Psoas muscle (tissue), 8 donors: ENCODE results near the gene PBX1. TPM values are rescaled to one million over a fixed set of nuclear protein-coding genes. Genes with fewer than 3 reads are reported as not detected.

ENCODE experiments used
- ATAC-seq, 4 donors: fragments of 200-7000 bp; cut with Tn5 transposase; one replicate each; pipeline ENCODE4 v1.9.1; 2020; ENCODE audit warnings: moderate library complexity in 3 of 4, mild to moderate bottlenecking in 2 of 4
- DNase-seq, 2 donors: peaks; one replicate each; pipeline ENCODE4 v3.0.0-alpha.2; 2020
- H3K27ac ChIP-seq: fragments of 200-600 bp; one replicate; pipeline ENCODE4 v1.8.0; 2022
- H3K27me3 ChIP-seq, 3 donors: fragments of 200-600 bp in 1 of 3; one replicate each; pipeline versions ENCODE4 v1.6.1 to v1.8.0; 2013 to 2022; ENCODE audit warnings: low read length in 2 of 3, mild to moderate bottlenecking in 2 of 3, moderate library complexity in 1 of 3; ENCODE audit not compliant: insufficient read depth in 3 of 3
- H3K36me3 ChIP-seq, 2 donors: fragments of 200-600 bp in 1 of 2; one replicate each; pipeline versions ENCODE4 v1.6.1 to v1.8.0; 2013 to 2022; ENCODE audit warnings: low read depth in 1 of 2, mild to moderate bottlenecking in 1 of 2, moderate library complexity in 1 of 2; ENCODE audit not compliant: insufficient read depth in 1 of 2
- H3K4me1 ChIP-seq: fragments of 200-600 bp; one replicate; pipeline ENCODE4 v1.8.0; 2022
- H3K4me3 ChIP-seq: fragments of 200-600 bp; one replicate; pipeline ENCODE4 v1.8.0; 2022; ENCODE audit warnings: mild to moderate bottlenecking
- H3K9me3 ChIP-seq: fragments of 200-600 bp; one replicate; pipeline ENCODE4 v1.8.0; 2022
- CTCF ChIP-seq: fragments of 200-600 bp; IDR thresholded peaks from one replicate; pipeline ENCODE4 v1.8.0; 2022; ENCODE audit warnings: antibody characterized with exemption
- WGBS, 3 donors: extraction: QIAGEN DNeasy Blood & Tissue Kit; methylation state at CpG; one replicate each; pipeline versions ENCODE4 v1.1.6 to v1.1.7; 2013; 5-methylcytosine and 5-hydroxymethylcytosine counted together
- intact Hi-C, 2 donors: fragments of 100-400 bp; cut with DNase I; formaldehyde crosslinking; loops; one replicate each; pipeline versions ENCODE4 v1.11.0 to v1.14.2; 2022
- polyA plus RNA-seq, 3 donors: library from polyadenylated mRNA; stranded (reverse); fragments of 200-250 nt; gene quantifications; one replicate each; pipeline ENCODE4 v1.2.3, GENCODE V29; 2013
- total RNA-seq, 4 donors: library from RNA; stranded (reverse); fragmentation: NEBNext Ultra II Directional in 2 of 4; extraction: Animal tissue kit (Norgen Biotek cat#: 25700) in 2 of 4; gene quantifications; one replicate each; pipeline versions ENCODE4 v1.2.1 to v1.2.4, GENCODE V29; 2021 to 2023
- donor health status: healthy with polysubstance abuse.
- donor health status: DM: no; HTN: no; CAD: no; lungs with moderate emphysema.
- donor health status: Bipolar disorder and iron deficiency.
- donor health status: healthy.
- donor health status: DM: yes; HTN: yes; CAD: no.
- donor health status: DM: no; HTN: no; CAD: no.
- donor health status: DM: no; HTN: no; CAD: no.
- donor health status: DM: yes; HTN: yes; CAD: no.

The PBX1 gene
- total and polyA plus RNA-seq, 7 donors, result 10.6 to 69.9 (median 59.3) TPM

DNA sequence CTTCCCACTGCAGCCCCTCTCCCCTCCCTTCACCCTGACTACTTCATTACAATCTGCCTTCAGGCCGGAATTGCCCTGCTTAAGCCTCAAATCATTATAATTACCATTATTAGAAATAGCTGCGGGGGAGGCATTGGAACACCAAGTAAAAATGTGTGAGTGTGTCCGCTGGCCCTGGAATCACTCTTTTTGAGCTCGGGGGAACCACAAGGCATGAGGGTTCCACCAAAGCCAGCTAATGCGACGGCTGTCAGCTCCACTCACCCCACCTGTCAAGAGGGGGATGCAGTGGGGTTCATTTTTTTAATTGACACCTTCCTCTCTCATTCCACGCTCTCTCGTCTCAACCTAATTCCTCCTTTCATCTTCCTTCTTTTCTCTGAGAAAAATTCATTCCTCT lies 177.2 kb downstream of the PBX1 start:
- H3K27ac ChIP-seq, result no peak overlapping the region
- 94 to 98% (median 95%) methylated on average over 8 of the region's 8 CpGs for WGBS, 3 donors
- no peak for ATAC-seq

DNA sequence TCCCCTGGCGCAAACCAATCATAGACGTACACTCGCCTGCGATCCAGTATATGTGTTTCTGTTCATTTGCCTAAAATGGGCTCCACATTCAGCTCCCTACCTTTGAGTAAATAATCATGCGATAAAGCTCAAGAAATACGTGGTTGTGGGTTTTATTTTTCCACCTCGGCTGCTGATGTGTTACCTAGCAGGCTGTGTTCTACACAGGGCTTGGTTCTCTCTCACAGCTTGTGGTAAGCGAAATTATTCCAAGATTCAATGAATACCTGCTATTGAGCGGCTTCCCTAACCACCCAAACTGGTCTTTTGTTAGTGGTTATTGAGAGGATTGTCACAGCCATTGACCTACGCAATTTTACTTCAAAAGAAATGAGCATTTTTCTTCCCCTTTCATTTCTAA lies 180.2 kb downstream of the PBX1 start:
- Histone ChIP-seq H3K4me1 (peaks cover 26% of the 10 kb centered on the region), H3K9me3 (no peaks in the 10 kb centered on the region), H3K27me3 (no peaks in the 10 kb centered on the region), H3K27ac (peak overlapping the region; percentile 18), H3K36me3 (no peaks in the 10 kb centered on the region), H3K4me3 (no peak overlapping the region)
- TF ChIP-seq CTCF, result no peak
- DNase-seq, result no peak
- WGBS, 3 donors, result 91 to 98% (median 94%) methylated on average over 10 of the region's 10 CpGs
- no peak for ATAC-seq
- intact Hi-C loops, result no loop called here

More for the DNA sequence above, 177.2 kb downstream of the PBX1 start:
- H3K4me3 ChIP-seq, result no peak overlapping the region
- DNase-seq, result no peak
- H3K4me1 ChIP-seq, result peaks cover 33% of the 10 kb centered on the region
- H3K36me3 ChIP-seq, result no peaks in the 10 kb centered on the region
- intact Hi-C loops, result no loop called here
- TF ChIP-seq CTCF, result no peak
- no peaks in the 10 kb centered on the region for H3K27me3 ChIP-seq
- H3K9me3 ChIP-seq, result no peaks in the 10 kb centered on the region

GRCh38 chr1:164740000-164740526 lies 181.1 kb downstream of the PBX1 start:
- ATAC-seq, result peak; percentile 59 to 92 (median 80)
- intact Hi-C loops, result no loop called here
- WGBS, 3 donors, result 30 to 58% (median 46%) methylated on average over 3 of the region's 3 CpGs

DNA sequence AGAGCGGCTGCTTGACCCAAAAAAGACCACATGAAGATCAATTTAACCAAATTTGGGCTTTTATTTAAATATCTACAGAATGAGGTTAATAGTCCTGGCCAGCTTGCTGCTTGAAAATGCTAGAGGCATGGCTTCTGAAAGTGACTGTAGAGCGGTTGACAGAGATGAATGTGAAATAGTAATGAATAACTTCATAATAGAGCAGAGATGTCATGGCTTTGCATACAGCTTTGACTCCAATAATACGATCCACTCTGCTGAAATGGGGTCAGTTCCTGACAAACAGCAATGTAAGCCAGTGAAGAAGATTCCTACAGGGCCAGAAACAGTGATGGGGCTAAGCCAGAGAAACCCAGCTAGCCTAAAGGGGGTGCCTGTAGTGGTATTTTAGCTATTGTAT lies 183.8 kb downstream of the PBX1 start:
- H3K27me3 ChIP-seq, result no peaks in the 10 kb centered on the region
- no peak for TF ChIP-seq CTCF
- WGBS, 3 donors, result 85 to 93% (median 87%) methylated on average over 3 of the region's 3 CpGs
- no peaks in the 10 kb centered on the region for H3K9me3 ChIP-seq
- H3K36me3 ChIP-seq, result no peaks in the 10 kb centered on the region
- no peak overlapping the region for H3K4me3 ChIP-seq
- peaks cover 19% of the 10 kb centered on the region for H3K4me1 ChIP-seq
- no peak overlapping the region for H3K27ac ChIP-seq
- DNase-seq (no peak), ATAC-seq (no peak)
- intact Hi-C loops, result no loop called here

More at GRCh38 chr1:164740000-164740526, 181.1 kb downstream of the PBX1 start:
- Histone ChIP-seq H3K36me3 (no peaks in the 10 kb centered on the region), H3K27ac (peak overlapping the region; percentile 26), H3K9me3 (no peaks in the 10 kb centered on the region), H3K27me3 (no peaks in the 10 kb centered on the region), H3K4me1 (peaks cover 27% of the 10 kb centered on the region), H3K4me3 (no peak overlapping the region)
- DNase-seq, result no peak
- no peak for TF ChIP-seq CTCF

GRCh38 chr1:164743976-164744375 lies 185.0 kb downstream of the PBX1 start:
- WGBS, 3 donors, result 73 to 92% (median 75%) methylated on average over 2 of the region's 2 CpGs
- peak in 1 of 4 donors; percentile 23 for ATAC-seq

More at GRCh38 chr1:164743976-164744375, 185.0 kb downstream of the PBX1 start:
- Histone ChIP-seq H3K9me3 (no peaks in the 10 kb centered on the region), H3K27me3 (no peaks in the 10 kb centered on the region), H3K27ac (peak overlapping the region; percentile 1), H3K36me3 (no peaks in the 10 kb centered on the region), H3K4me3 (no peak overlapping the region), H3K4me1 (peaks cover 31% of the 10 kb centered on the region)
- intact Hi-C loops, result no loop called here
- DNase-seq, result no peak
- no peak for TF ChIP-seq CTCF
